LNCaP clone FGC (cell line): Measurements from ENCODE around the gene CALCOCO2.
"Not testable (repeated sequence)": the region's sequence is repeated elsewhere in the genome, so short reads cannot be mapped to it uniquely, and the experiment has no call there.

Experiments
- DNase-seq: peaks from one replicate; pipeline ENCODE4 v3.0.0-alpha.2; 2011; ENCODE audit warnings: low read depth
- H3K4me3 ChIP-seq: 2 replicates; pipeline ENCODE4 v1.5.1; 2011; ENCODE audit warnings: mild to moderate bottlenecking, low read depth, low read length, control low read depth
- CTCF ChIP-seq: IDR thresholded peaks from 2 replicates; pipeline ENCODE4 v1.5.1; 2012; ENCODE audit warnings: mild to moderate bottlenecking; ENCODE audit not compliant: control insufficient read depth, insufficient read depth; ENCODE audit errors: extremely low read depth

CALCOCO2 gene

GRCh38 chr17:48834973-48835372, 4.1 kb downstream of the CALCOCO2 start:
- DNase-seq: no peak
- TF ChIP-seq CTCF: no peak
- no peak overlapping the region for H3K4me3 ChIP-seq

GRCh38 chr17:48835971-48836370, 5.1 kb downstream of the CALCOCO2 start:
- no peak overlapping the region for H3K4me3 ChIP-seq
- DNase-seq: peak; percentile 39

GRCh38 chr17:48837458-48837857, 6.6 kb downstream of the CALCOCO2 start:
- not testable (repeated sequence) for DNase-seq, H3K4me3 ChIP-seq

More at GRCh38 chr17:48835971-48836370, 5.1 kb downstream of the CALCOCO2 start:
- no peak for TF ChIP-seq CTCF

GRCh38 chr17:48840441-48840840, 9.6 kb downstream of the CALCOCO2 start:
- no peak for DNase-seq
- no peak overlapping the region for H3K4me3 ChIP-seq

GRCh38 chr17:48841395-48841831, 10.6 kb downstream of the CALCOCO2 start:
- TF ChIP-seq CTCF: no peak
- H3K4me3 ChIP-seq: no peak overlapping the region
- no peak for DNase-seq

More at GRCh38 chr17:48840441-48840840, 9.6 kb downstream of the CALCOCO2 start:
- no peak for TF ChIP-seq CTCF

- TF ChIP-seq CTCF: no peak
- no peak for DNase-seq
- no peak overlapping the region for H3K4me3 ChIP-seq
Observed at GRCh38 chr17:48842746-48843145, 11.9 kb downstream of the CALCOCO2 start.

GRCh38 chr17:48843187-48843900, 12.5 kb downstream of the CALCOCO2 start:
- no peak for DNase-seq
- H3K4me3 ChIP-seq: no peak overlapping the region
- TF ChIP-seq CTCF: no peak
